Astrocyte (in vitro differentiated cells and primary cell): ENCODE results near the gene CNOT1.

Experiments used
- EZH2 ChIP-seq: IDR thresholded peaks from 2 replicates; pipeline ENCODE4 v1.6.1; 2012; ENCODE audit warnings: mild to moderate bottlenecking, low read length, inconsistent platforms; ENCODE audit not compliant: insufficient read depth
- TF ChIP-seq, protein P1 (sequence below): IDR thresholded peaks from 2 replicates; pipeline ENCODE4 v1.5.1; 2011; ENCODE audit warnings: low read depth, mild to moderate bottlenecking, inconsistent platforms, low read length, moderate library complexity; ENCODE audit not compliant: insufficient read depth

DNA sequence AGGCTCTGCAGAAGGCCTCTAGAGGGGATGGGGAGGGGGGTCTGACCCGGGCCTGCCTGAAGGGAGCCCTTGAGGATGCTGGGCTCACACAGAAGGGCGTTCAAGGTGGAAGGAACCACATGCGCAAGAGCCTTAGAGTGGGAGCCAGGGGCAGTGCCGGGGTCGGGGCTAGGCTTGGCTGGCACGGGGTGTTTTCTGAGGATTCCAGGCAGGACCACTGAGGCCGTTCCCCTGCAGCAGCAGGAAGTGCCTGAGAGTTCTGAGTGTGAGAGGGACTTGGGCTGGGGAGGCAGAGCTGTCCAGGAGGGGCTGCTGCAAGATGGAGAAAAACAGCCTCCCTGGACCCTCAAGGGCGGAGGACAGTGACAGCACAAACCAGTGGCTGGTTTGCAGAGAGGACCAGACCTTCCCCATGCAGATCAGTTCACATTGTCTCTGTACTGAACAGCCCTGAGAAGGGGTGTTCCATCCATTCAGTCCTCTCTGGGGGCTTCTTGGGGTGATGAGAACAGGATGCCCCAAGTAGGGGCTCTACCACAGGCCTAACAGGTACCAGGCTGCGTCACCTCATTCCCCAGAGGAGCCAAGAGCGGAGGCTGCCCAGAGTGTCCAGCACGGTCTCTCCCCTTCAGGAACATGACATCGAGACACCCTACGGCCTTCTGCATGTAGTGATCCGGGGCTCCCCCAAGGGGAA is 126.3 kb downstream of the CNOT1 start:
- TF ChIP-seq, protein P1, sequence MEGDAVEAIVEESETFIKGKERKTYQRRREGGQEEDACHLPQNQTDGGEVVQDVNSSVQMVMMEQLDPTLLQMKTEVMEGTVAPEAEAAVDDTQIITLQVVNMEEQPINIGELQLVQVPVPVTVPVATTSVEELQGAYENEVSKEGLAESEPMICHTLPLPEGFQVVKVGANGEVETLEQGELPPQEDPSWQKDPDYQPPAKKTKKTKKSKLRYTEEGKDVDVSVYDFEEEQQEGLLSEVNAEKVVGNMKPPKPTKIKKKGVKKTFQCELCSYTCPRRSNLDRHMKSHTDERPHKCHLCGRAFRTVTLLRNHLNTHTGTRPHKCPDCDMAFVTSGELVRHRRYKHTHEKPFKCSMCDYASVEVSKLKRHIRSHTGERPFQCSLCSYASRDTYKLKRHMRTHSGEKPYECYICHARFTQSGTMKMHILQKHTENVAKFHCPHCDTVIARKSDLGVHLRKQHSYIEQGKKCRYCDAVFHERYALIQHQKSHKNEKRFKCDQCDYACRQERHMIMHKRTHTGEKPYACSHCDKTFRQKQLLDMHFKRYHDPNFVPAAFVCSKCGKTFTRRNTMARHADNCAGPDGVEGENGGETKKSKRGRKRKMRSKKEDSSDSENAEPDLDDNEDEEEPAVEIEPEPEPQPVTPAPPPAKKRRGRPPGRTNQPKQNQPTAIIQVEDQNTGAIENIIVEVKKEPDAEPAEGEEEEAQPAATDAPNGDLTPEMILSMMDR, result no peak
- no peak for TF ChIP-seq EZH2
